Esophagus (tissue), 2 donors: ENCODE data around the gene ZNF74. TPM values are rescaled to one million over a fixed set of nuclear protein-coding genes. Genes with fewer than 3 reads are reported as not detected.
"Not testable (repeated sequence)": the region's sequence is repeated elsewhere in the genome, so short reads cannot be mapped to it uniquely, and the experiment has no call there.

ENCODE experiments used
- H3K27ac ChIP-seq, 2 donors: one replicate each; pipeline ENCODE4 v1.5.1; 2013; ENCODE audit warnings: low read depth in 2 of 2, mild to moderate bottlenecking in 2 of 2, inconsistent platforms in 1 of 2, low read length in 1 of 2, moderate library complexity in 1 of 2
- H3K27me3 ChIP-seq, 2 donors: one replicate each; pipeline ENCODE4 v1.6.1; 2013; ENCODE audit warnings: low read length in 2 of 2, control low read depth in 1 of 2, mild to moderate bottlenecking in 1 of 2; ENCODE audit not compliant: insufficient read depth in 2 of 2, control insufficient read depth in 1 of 2
- H3K36me3 ChIP-seq, 2 donors: one replicate each; pipeline ENCODE4 v1.6.1; 2013; ENCODE audit warnings: low read length in 1 of 2; ENCODE audit not compliant: control insufficient read depth in 2 of 2, insufficient read depth in 2 of 2
- H3K4me1 ChIP-seq, 2 donors: one replicate each; pipeline ENCODE4 v1.6.1; 2013; ENCODE audit warnings: low read length in 1 of 2; ENCODE audit not compliant: control insufficient read depth in 2 of 2, insufficient read depth in 2 of 2
- H3K4me3 ChIP-seq, 2 donors: one replicate each; pipeline ENCODE4 v1.5.1; 2013; ENCODE audit warnings: low read length in 2 of 2, mild to moderate bottlenecking in 2 of 2, low read depth in 1 of 2, moderate library complexity in 1 of 2
- H3K9me3 ChIP-seq, 2 donors: one replicate each; pipeline ENCODE4 v1.6.1; 2013; ENCODE audit warnings: mild to moderate bottlenecking in 2 of 2, low read depth in 1 of 2, low read length in 1 of 2, moderate library complexity in 1 of 2; ENCODE audit not compliant: control insufficient read depth in 2 of 2, insufficient read depth in 1 of 2
- WGBS, 2 donors: extraction: QIAGEN DNeasy Blood & Tissue Kit; methylation state at CpG; one replicate each; pipeline ENCODE4 v1.1.7; 2013; 5-methylcytosine and 5-hydroxymethylcytosine counted together
- polyA plus RNA-seq, 2 donors: library from polyadenylated mRNA; stranded (reverse); fragments of 200-250 nt; gene quantifications; one replicate each; pipeline ENCODE4 v1.2.3, GENCODE V29; 2013
- donor health status: healthy with polysubstance abuse.
- donor health status: Bipolar disorder and iron deficiency.

ZNF74 gene
- polyA plus RNA-seq, 2 donors: 3.8 to 4.0 TPM

- no peak overlapping the region for H3K4me3 ChIP-seq
- H3K9me3 ChIP-seq: no peaks in the 10 kb centered on the region
- no peaks in the 10 kb centered on the region for H3K36me3 ChIP-seq
- 84 to 91% methylated on average over 4 of the region's 4 CpGs for WGBS, 2 donors
- H3K4me1 ChIP-seq: no peaks in the 10 kb centered on the region
- H3K27ac ChIP-seq: no peak overlapping the region
- H3K27me3 ChIP-seq: no peaks in the 10 kb centered on the region
Measured at GRCh38 chr22:20386972-20387371, 7.0 kb upstream of the ZNF74 start.

- Histone ChIP-seq H3K36me3 (no peaks in the 10 kb centered on the region), H3K9me3 (no peaks in the 10 kb centered on the region), H3K4me3 (no peak overlapping the region), H3K4me1 (no peaks in the 10 kb centered on the region), H3K27me3 (no peaks in the 10 kb centered on the region), H3K27ac (no peak overlapping the region)
Measured at GRCh38 chr22:20388200-20388599, 5.8 kb upstream of the ZNF74 start.

GRCh38 chr22:20389288-20389687, 4.7 kb upstream of the ZNF74 start:
- Histone ChIP-seq H3K4me1 (peaks cover 0 to 5% of the 10 kb centered on the region in 2 donors), H3K27ac (no peak overlapping the region), H3K9me3 (no peaks in the 10 kb centered on the region), H3K36me3 (no peaks in the 10 kb centered on the region), H3K27me3 (no peaks in the 10 kb centered on the region), H3K4me3 (no peak overlapping the region)
- WGBS, 2 donors: 92 to 98% methylated on average over 6 of the region's 6 CpGs

GRCh38 chr22:20390394-20390907, 3.5 kb upstream of the ZNF74 start:
- no peaks in the 10 kb centered on the region for H3K9me3 ChIP-seq
- no peaks in the 10 kb centered on the region for H3K36me3 ChIP-seq
- H3K27ac ChIP-seq: no peak overlapping the region
- H3K4me1 ChIP-seq: peaks cover 0 to 11% of the 10 kb centered on the region in 2 donors
- 87 to 89% methylated on average over 5 of the region's 5 CpGs for WGBS, 2 donors
- no peaks in the 10 kb centered on the region for H3K27me3 ChIP-seq
- H3K4me3 ChIP-seq: no peak overlapping the region

GRCh38 chr22:20391222-20391621, 2.7 kb upstream of the ZNF74 start:
- Histone ChIP-seq H3K36me3 (no peaks in the 10 kb centered on the region), H3K4me1 (peaks cover 0 to 13% of the 10 kb centered on the region in 2 donors), H3K27ac (no peak overlapping the region), H3K27me3 (no peaks in the 10 kb centered on the region), H3K9me3 (no peaks in the 10 kb centered on the region), H3K4me3 (no peak overlapping the region)
- 82% methylated on average over 4 of the region's 4 CpGs for WGBS, 2 donors

- not testable (repeated sequence) for H3K4me3 ChIP-seq, H3K9me3 ChIP-seq, H3K27ac ChIP-seq, H3K36me3 ChIP-seq, H3K27me3 ChIP-seq
- 97% methylated on average over 49 to 53 of the region's 53 CpGs for WGBS, 2 donors
- H3K4me1 ChIP-seq: peaks cover 0 to 13% of the 10 kb centered on the region in 2 donors
Measured at GRCh38 chr22:20392365-20392881, 1.5 kb upstream of the ZNF74 start.

GRCh38 chr22:20392983-20393704, 807 bp upstream of the ZNF74 start:
- Histone ChIP-seq H3K36me3 (no peaks in the 10 kb centered on the region), H3K4me1 (peaks cover 0 to 13% of the 10 kb centered on the region in 2 donors), H3K27me3 (no peaks in the 10 kb centered on the region), H3K27ac (peak overlapping the region; percentile 75 to 79), H3K4me3 (peak overlapping the region; percentile 75 to 94), H3K9me3 (no peaks in the 10 kb centered on the region)
- WGBS, 2 donors: 92 to 95% methylated on average over 23 of the region's 23 CpGs

- 73 to 77% methylated on average over 20 of the region's 20 CpGs for whole genome bisulfite sequencing, 2 donors
- Histone ChIP-seq H3K27me3 (no peaks in the 10 kb centered on the region), H3K4me3 (no peak overlapping the region), H3K36me3 (no peaks in the 10 kb centered on the region), H3K9me3 (no peaks in the 10 kb centered on the region), H3K4me1 (peaks cover 0 to 13% of the 10 kb centered on the region in 2 donors), H3K27ac (no peak overlapping the region)
Measured at GRCh38 chr22:20395181-20395906, 1.4 kb downstream of the ZNF74 start.

GRCh38 chr22:20395907-20396287, 1.9 kb downstream of the ZNF74 start:
- Histone ChIP-seq H3K27ac (no peak overlapping the region), H3K36me3 (no peaks in the 10 kb centered on the region), H3K27me3 (no peaks in the 10 kb centered on the region), H3K4me1 (peaks cover 0 to 13% of the 10 kb centered on the region in 2 donors), H3K4me3 (no peak overlapping the region), H3K9me3 (no peaks in the 10 kb centered on the region)
- WGBS, 2 donors: 61 to 63% methylated on average over 2 of the region's 2 CpGs
